ENCODE measurements around the gene TRIB2. TPM values are rescaled to one million over a fixed set of nuclear protein-coding genes. Genes with fewer than 3 reads are reported as not detected.

The TRIB2 gene
- total RNA-seq, 2 experiments from 2014 or later = 4.9 to 5.3 TPM

- no peaks in the 10 kb centered on the region for H3K27me3 Mint-ChIP-seq
- intact Hi-C loops (cut with micrococcal nuclease) = no loop called here
- no peak overlapping the region for H3K4me3 Mint-ChIP-seq
- H3K27ac Mint-ChIP-seq = no peak overlapping the region
- H3K9me3 Mint-ChIP-seq = peaks cover 7% of the 10 kb centered on the region
- ChIA-PET CTCF (interaction anchor here (1.0 to 1.3 kb wide), 2 partner anchors 33 to 248 kb away, joined by 3 to 4 read pairs; partner anchors contain the start of gene TRIB2), POLR2A (no interaction called here)
- H3K4me1 Mint-ChIP-seq (ENCODE audit: low read depth) = peaks cover 2% of the 10 kb centered on the region
- no peaks in the 10 kb centered on the region for H3K36me3 Mint-ChIP-seq
- DNase-seq = no peak
Observed at GRCh38 chr2:12683457-12684100, 33.2 kb upstream of the TRIB2 start.

- Mint-ChIP-seq H3K36me3 (no peaks in the 10 kb centered on the region), H3K4me1 (ENCODE audit: low read depth) (peaks cover 2% of the 10 kb centered on the region), H3K27ac (no peak overlapping the region), H3K27me3 (no peaks in the 10 kb centered on the region), H3K4me3 (no peak overlapping the region), H3K9me3 (peaks cover 7% of the 10 kb centered on the region)
- CTCF ChIA-PET = interaction anchor here (1.0 kb wide), 1 partner anchor 32 kb away, joined by 3 read pairs; the partner anchor contains the start of gene TRIB2
- DNase-seq = no peak
- intact Hi-C loops (cut with micrococcal nuclease) = no loop called here
- POLR2A ChIA-PET = no interaction called here
Observed at GRCh38 chr2:12684471-12684936, 32.2 kb upstream of the TRIB2 start.

- ChIA-PET CTCF (no interaction called here), POLR2A (no interaction called here)
- intact Hi-C loops (cut with micrococcal nuclease) = no loop called here
- Mint-ChIP-seq H3K4me3 (no peak overlapping the region), H3K4me1 (ENCODE audit: low read depth) (peaks cover 2% of the 10 kb centered on the region), H3K36me3 (no peaks in the 10 kb centered on the region), H3K27ac (no peak overlapping the region), H3K27me3 (no peaks in the 10 kb centered on the region), H3K9me3 (peaks cover 6% of the 10 kb centered on the region)
- DNase-seq = no peak
Observed at GRCh38 chr2:12685145-12685544, 31.6 kb upstream of the TRIB2 start.

- DNase-seq = no peak
- Mint-ChIP-seq H3K27me3 (no peaks in the 10 kb centered on the region), H3K36me3 (no peaks in the 10 kb centered on the region), H3K9me3 (peaks cover 5% of the 10 kb centered on the region), H3K27ac (no peak overlapping the region), H3K4me1 (ENCODE audit: low read depth) (peaks cover 2% of the 10 kb centered on the region), H3K4me3 (no peak overlapping the region)
- intact Hi-C loops (cut with micrococcal nuclease) = no loop called here
- POLR2A ChIA-PET = no interaction called here
- CTCF ChIA-PET = no interaction called here
Observed at GRCh38 chr2:12685956-12686355, 30.8 kb upstream of the TRIB2 start.

- Mint-ChIP-seq H3K4me3 (no peak overlapping the region), H3K27me3 (no peaks in the 10 kb centered on the region), H3K9me3 (peaks cover 5% of the 10 kb centered on the region), H3K27ac (no peak overlapping the region), H3K36me3 (no peaks in the 10 kb centered on the region), H3K4me1 (ENCODE audit: low read depth) (peaks cover 2% of the 10 kb centered on the region)
- no peak for DNase-seq
- ChIA-PET POLR2A (no interaction called here), CTCF (no interaction called here)
- intact Hi-C loops (cut with micrococcal nuclease) = no loop called here
Observed at GRCh38 chr2:12686708-12687283, 29.9 kb upstream of the TRIB2 start.

GRCh38 chr2:12688091-12688490, 28.6 kb upstream of the TRIB2 start:
- intact Hi-C loops (cut with micrococcal nuclease) = no loop called here
- Mint-ChIP-seq H3K27ac (no peak overlapping the region), H3K27me3 (no peaks in the 10 kb centered on the region), H3K4me1 (ENCODE audit: low read depth) (peaks cover 2% of the 10 kb centered on the region), H3K36me3 (peaks cover 6% of the 10 kb centered on the region), H3K4me3 (no peak overlapping the region), H3K9me3 (peaks cover 10% of the 10 kb centered on the region)
- no peak for DNase-seq
- ChIA-PET CTCF (interaction anchor here (1.3 kb wide), 1 partner anchor 27 kb away, joined by 3 read pairs; no protein-coding TSS in a partner anchor), POLR2A (no interaction called here)

- CTCF ChIA-PET = interaction anchor here (0.6 to 1.3 kb wide), 2 partner anchors 26 to 152 kb away, joined by 3 read pairs; no protein-coding TSS in a partner anchor
- Mint-ChIP-seq H3K9me3 (peaks cover 10% of the 10 kb centered on the region), H3K4me3 (no peak overlapping the region), H3K27ac (no peak overlapping the region), H3K36me3 (peaks cover 6% of the 10 kb centered on the region), H3K4me1 (ENCODE audit: low read depth) (peaks cover 2% of the 10 kb centered on the region), H3K27me3 (no peaks in the 10 kb centered on the region)
- intact Hi-C loops (cut with micrococcal nuclease) = no loop called here
- no peak for DNase-seq
- POLR2A ChIA-PET = no interaction called here
Observed at GRCh38 chr2:12688893-12689292, 27.8 kb upstream of the TRIB2 start.

- POLR2A ChIA-PET = no interaction called here
- CTCF ChIA-PET = no interaction called here
Observed at GRCh38 chr2:12693509-12693908, 23.2 kb upstream of the TRIB2 start.

GRCh38 chr2:12694990-12695774, 21.6 kb upstream of the TRIB2 start:
- Mint-ChIP-seq H3K27me3 (peaks cover 3% of the 10 kb centered on the region), H3K4me3 (no peak overlapping the region), H3K36me3 (peaks cover 6% of the 10 kb centered on the region), H3K9me3 (peaks cover 5% of the 10 kb centered on the region), H3K27ac (no peak overlapping the region), H3K4me1 (ENCODE audit: low read depth) (peaks cover 4% of the 10 kb centered on the region)
- DNase-seq = no peak
- ChIA-PET POLR2A (no interaction called here), CTCF (no interaction called here)
- intact Hi-C loops (cut with micrococcal nuclease) = no loop called here

More at GRCh38 chr2:12693509-12693908, 23.2 kb upstream of the TRIB2 start:
- Mint-ChIP-seq H3K27ac (no peak overlapping the region), H3K36me3 (peaks cover 6% of the 10 kb centered on the region), H3K4me1 (ENCODE audit: low read depth) (peaks cover 4% of the 10 kb centered on the region), H3K27me3 (no peaks in the 10 kb centered on the region), H3K9me3 (peaks cover 10% of the 10 kb centered on the region), H3K4me3 (no peak overlapping the region)
- intact Hi-C loops (cut with micrococcal nuclease) = no loop called here
- no peak for DNase-seq

GRCh38 chr2:12697617-12698016, 19.1 kb upstream of the TRIB2 start:
- Mint-ChIP-seq H3K27me3 (peaks cover 3% of the 10 kb centered on the region), H3K9me3 (no peaks in the 10 kb centered on the region), H3K27ac (no peak overlapping the region), H3K36me3 (peaks cover 2% of the 10 kb centered on the region), H3K4me3 (no peak overlapping the region), H3K4me1 (ENCODE audit: low read depth) (peaks cover 17% of the 10 kb centered on the region)
- POLR2A ChIA-PET = no interaction called here
- DNase-seq = no peak
- CTCF ChIA-PET = no interaction called here
- intact Hi-C loops (cut with micrococcal nuclease) = no loop called here

GRCh38 chr2:12700989-12701388, 15.7 kb upstream of the TRIB2 start:
- Mint-ChIP-seq H3K27ac (no peak overlapping the region), H3K9me3 (peaks cover 6% of the 10 kb centered on the region), H3K27me3 (peaks cover 3% of the 10 kb centered on the region), H3K4me1 (ENCODE audit: low read depth) (peaks cover 44% of the 10 kb centered on the region), H3K36me3 (peaks cover 4% of the 10 kb centered on the region), H3K4me3 (no peak overlapping the region)
- intact Hi-C loops (cut with micrococcal nuclease) = loop anchor here (5.0 kb wide), 1 partner anchor 44 kb away; no protein-coding TSS in a partner anchor
- DNase-seq = no peak
- ChIA-PET CTCF (interaction anchor here (2.4 to 3.4 kb wide), 2 partner anchors 15 to 306 kb away, joined by 9 to 27 read pairs; partner anchors contain the start of gene TRIB2), POLR2A (interaction anchor here (0.6 kb wide), 1 partner anchor 289 kb away, joined by 4 read pairs; no protein-coding TSS in a partner anchor)

GRCh38 chr2:12701786-12702167, 15.0 kb upstream of the TRIB2 start:
- no peak overlapping the region for H3K27ac Mint-ChIP-seq
- H3K36me3 Mint-ChIP-seq = peaks cover 4% of the 10 kb centered on the region
- no peak overlapping the region for H3K4me3 Mint-ChIP-seq
- peaks cover 3% of the 10 kb centered on the region for H3K27me3 Mint-ChIP-seq
- H3K9me3 Mint-ChIP-seq = peaks cover 6% of the 10 kb centered on the region
- CTCF ChIA-PET = interaction anchor here (0.8 to 3.4 kb wide), 6 partner anchors 15 to 576 kb away, joined by 3 to 27 read pairs (median 6); partner anchors contain the start of gene TRIB2
- H3K4me1 Mint-ChIP-seq (ENCODE audit: low read depth) = peaks cover 44% of the 10 kb centered on the region
- no peak for DNase-seq
- intact Hi-C loops (cut with micrococcal nuclease) = loop anchor here (1.0 to 5.0 kb wide), 2 partner anchors 44 to 408 kb away; no protein-coding TSS in a partner anchor
- POLR2A ChIA-PET = interaction anchor here (0.8 to 0.9 kb wide), 2 partner anchors 16 to 199 kb away, joined by 4 to 5 read pairs; no protein-coding TSS in a partner anchor

Data from activated CD4-positive, alpha-beta memory T cell treated with anti-CD3 and anti-CD28 coated beads for 36 hours (primary cell).